Measurements from ENCODE around the gene DDX51. TPM values are rescaled to one million over a fixed set of nuclear protein-coding genes. Genes with fewer than 3 reads are reported as not detected.

DDX51 gene
- total and polyA plus RNA-seq, 2 of the 4 experiments (the other 2 are of a cell fraction) = 3.8 to 14.5 TPM

- Histone ChIP-seq H2BK20ac (ENCODE audit: low read depth, low read length) (no peak overlapping the region), H3K18ac (ENCODE audit: low read depth, low read length) (no peak overlapping the region), H2BK15ac (ENCODE audit: low read depth, low read length) (no peak overlapping the region), H4K91ac (ENCODE audit: insufficient read depth, low read depth, low read length) (no peak overlapping the region), H3K4ac (ENCODE audit: low read depth, low read length) (no peak overlapping the region), H3K23ac (ENCODE audit: low read depth, low read length) (no peak overlapping the region), H3K27me3 (ENCODE audit: control insufficient read depth, insufficient read depth, low read length) (no peaks in the 10 kb centered on the region), H3K14ac (replicated peaks; ENCODE audit: low read depth, low read length) (no peak overlapping the region), H3K4me3 (ENCODE audit: insufficient read depth, low read depth, low read length) (no peak overlapping the region), H4K5ac (ENCODE audit: low read depth, low read length) (no peak overlapping the region), H3K4me2 (ENCODE audit: low read depth, low read length) (no peak overlapping the region), H2AK5ac (ENCODE audit: low read depth, low read length) (no peak overlapping the region), H3K27ac (ENCODE audit: insufficient read depth, low read length) (no peak overlapping the region), H4K20me1 (ENCODE audit: insufficient read depth, low read length) (no peaks in the 10 kb centered on the region), H3K4me1 (ENCODE audit: control insufficient read depth, insufficient read depth, low read length) (no peaks in the 10 kb centered on the region), H3K9ac (ENCODE audit: low read depth, low read length) (no peak overlapping the region), H2BK5ac (ENCODE audit: low read depth, low read length, poor library complexity, severe bottlenecking) (no peak overlapping the region), H4K8ac (ENCODE audit: low read depth in 2 of 2, low read length in 2 of 2) (no peak overlapping the region), H3K9me3 (ENCODE audit: control insufficient read depth, insufficient read depth, low read length) (no peaks in the 10 kb centered on the region), H3K79me1 (ENCODE audit: low read depth in 1 of 2, low read length in 2 of 2) (peaks cover 4 to 5% of the 10 kb centered on the region in 2 experiments; a peak in 3 of 4 replicates), H2AFZ (replicated peaks; ENCODE audit: low read length, poor library complexity) (no peak overlapping the region), H2BK120ac (ENCODE audit: low read depth, low read length) (no peak overlapping the region), H3K36me3 (ENCODE audit: control insufficient read depth, insufficient read depth, low read length) (peaks cover 36% of the 10 kb centered on the region), H2AK9ac (replicated peaks; ENCODE audit: low read depth, low read length, poor library complexity) (no peak overlapping the region), H3K9me1 (ENCODE audit: insufficient read depth, low read length) (no peaks in the 10 kb centered on the region; the same call in 1 of the 2 replicates), H3K56ac (ENCODE audit: extremely low read depth, insufficient read depth, low read length) (no peak overlapping the region)
- WGBS, 2 experiments (ENCODE audit: extremely low coverage in 2 of 2, insufficient read length in 1 of 2) = 94% methylated on average over 12 of the region's 19 CpGs; no CpG with 5 or more reads in 1 of the 2 experiments
- POLR2A ChIA-PET (ENCODE audit: unreplicated experiment) = no interaction called here
- no peak for TF ChIP-seq ELK1 (IDR thresholded peaks at IDR 0.05; ENCODE audit: borderline replicate concordance, low read depth, low read length)
- TF ChIP-seq USF2 (IDR thresholded peaks at IDR 0.05; ENCODE audit: low read depth, low read length) = no peak
- no peak for TF ChIP-seq BHLHE40 (IDR thresholded peaks at IDR 0.05; ENCODE audit: low read depth, low read length)
- TF ChIP-seq FOS (IDR thresholded peaks at IDR 0.05; ENCODE audit: low read depth, low read length) = no peak
- TF ChIP-seq RFX5 (IDR thresholded peaks at IDR 0.05; ENCODE audit: low read depth, low read length) = no peak
- TF ChIP-seq POLR2A (IDR thresholded peaks at IDR 0.05; ENCODE audit: low read depth, low read length) = no peak
- TF ChIP-seq MAFK (IDR thresholded peaks at IDR 0.05; ENCODE audit: low read depth, low read length) = no peak
- no peak for TF ChIP-seq CTCF (conservative IDR thresholded peaks at IDR 0.05; ENCODE audit: low read depth, low read length)
- no peak for TF ChIP-seq CEBPB (IDR thresholded peaks at IDR 0.05; ENCODE audit: low read depth, low read length)
- TF ChIP-seq RCOR1 (IDR thresholded peaks at IDR 0.05; ENCODE audit: insufficient replicate concordance, low read length) = no peak
- TF ChIP-seq SMC3 (IDR thresholded peaks at IDR 0.05; ENCODE audit: low read depth, low read length) = no peak
- TF ChIP-seq RAD21 (IDR thresholded peaks at IDR 0.05; ENCODE audit: low read length) = no peak
- no peak for TF ChIP-seq MAZ (IDR thresholded peaks at IDR 0.05; ENCODE audit: borderline replicate concordance, low read depth, low read length)
- no peak for TF ChIP-seq CHD1 (IDR thresholded peaks at IDR 0.05; ENCODE audit: low read depth, low read length)
- no peak for TF ChIP-seq NFE2L2 (IDR thresholded peaks at IDR 0.05; ENCODE audit: low read depth, low read length)
- dilution Hi-C loops (cut with HindIII; ENCODE audit: low sequenced_read_pairs, unreplicated experiment) (no loop called here), in situ Hi-C loops (cut with MboI; ENCODE audit: low sequenced_read_pairs) (no loop called here), intact Hi-C loops (cut with micrococcal nuclease) (no loop called here)
- DNase-seq (no peak), ATAC-seq (ENCODE audit: low read depth) (no peak)
- no TSS peak for BruUV-seq (replicated peaks)
- CTCF ChIA-PET = no interaction called here
Measured at GRCh38 chr12:132111654-132112304, 32.3 kb downstream of the DDX51 start.
